Measurements from ENCODE around the gene ELANE.
A peak's percentile ranks its signal among the peaks of the same experiment; 100 is the strongest.

Gene ELANE

DNA sequence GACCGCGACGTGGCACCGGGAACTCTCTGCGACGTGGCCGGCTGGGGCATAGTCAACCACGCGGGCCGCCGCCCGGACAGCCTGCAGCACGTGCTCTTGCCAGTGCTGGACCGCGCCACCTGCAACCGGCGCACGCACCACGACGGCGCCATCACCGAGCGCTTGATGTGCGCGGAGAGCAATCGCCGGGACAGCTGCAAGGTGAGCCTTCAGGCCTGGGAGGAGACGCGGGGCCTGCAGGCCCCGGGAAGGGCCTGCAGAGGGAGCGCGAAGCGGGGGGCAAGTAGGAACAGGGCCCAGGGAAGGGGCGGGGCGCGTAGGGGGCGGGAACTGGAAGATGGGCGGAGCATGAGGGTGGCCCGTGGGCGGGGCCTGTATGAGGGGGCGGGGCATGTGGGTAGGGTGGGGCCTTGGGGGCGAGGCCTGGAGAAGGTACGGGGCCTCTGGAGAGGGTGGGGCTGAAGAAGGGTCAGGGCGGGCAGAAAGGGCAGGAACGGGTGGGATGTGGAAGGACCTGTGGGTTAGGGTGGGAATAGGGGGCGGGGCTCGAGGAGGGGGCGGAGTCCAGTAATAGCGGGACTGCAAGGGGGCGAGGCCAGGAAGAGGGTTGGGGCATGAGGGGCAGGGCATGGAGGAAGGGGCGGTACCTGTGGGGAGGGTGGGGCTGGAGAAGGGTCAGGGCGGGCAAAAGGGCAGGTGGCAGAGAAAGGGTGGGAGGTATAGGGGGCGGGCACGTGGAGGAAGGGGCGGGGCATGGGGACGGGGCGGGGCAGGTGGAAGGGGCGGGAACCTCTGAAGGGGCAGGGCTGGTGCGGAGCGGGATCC, 9.9 kb downstream of the ELANE start:
- Histone ChIP-seq H3K9me3 (no peaks in the 10 kb centered on the region), H3K27me3 (peaks cover 0 to 50% of the 10 kb centered on the region in 2 donors), H3K4me3 (no peak overlapping the region), H3K36me3 (peaks cover 0 to 2% (median 0%) of the 10 kb centered on the region in 3 donors), H3K4me1 (peaks cover 0 to 31% (median 18%) of the 10 kb centered on the region in 4 donors), H3K27ac (no peak overlapping the region)
- intact Hi-C loops (cut with DNase I; ENCODE audit: low total_unique reads): no loop called here
- TF ChIP-seq, protein P1, sequence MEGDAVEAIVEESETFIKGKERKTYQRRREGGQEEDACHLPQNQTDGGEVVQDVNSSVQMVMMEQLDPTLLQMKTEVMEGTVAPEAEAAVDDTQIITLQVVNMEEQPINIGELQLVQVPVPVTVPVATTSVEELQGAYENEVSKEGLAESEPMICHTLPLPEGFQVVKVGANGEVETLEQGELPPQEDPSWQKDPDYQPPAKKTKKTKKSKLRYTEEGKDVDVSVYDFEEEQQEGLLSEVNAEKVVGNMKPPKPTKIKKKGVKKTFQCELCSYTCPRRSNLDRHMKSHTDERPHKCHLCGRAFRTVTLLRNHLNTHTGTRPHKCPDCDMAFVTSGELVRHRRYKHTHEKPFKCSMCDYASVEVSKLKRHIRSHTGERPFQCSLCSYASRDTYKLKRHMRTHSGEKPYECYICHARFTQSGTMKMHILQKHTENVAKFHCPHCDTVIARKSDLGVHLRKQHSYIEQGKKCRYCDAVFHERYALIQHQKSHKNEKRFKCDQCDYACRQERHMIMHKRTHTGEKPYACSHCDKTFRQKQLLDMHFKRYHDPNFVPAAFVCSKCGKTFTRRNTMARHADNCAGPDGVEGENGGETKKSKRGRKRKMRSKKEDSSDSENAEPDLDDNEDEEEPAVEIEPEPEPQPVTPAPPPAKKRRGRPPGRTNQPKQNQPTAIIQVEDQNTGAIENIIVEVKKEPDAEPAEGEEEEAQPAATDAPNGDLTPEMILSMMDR (IDR thresholded peaks at IDR 0.05): no peak
- no peak for DNase-seq

DNA sequence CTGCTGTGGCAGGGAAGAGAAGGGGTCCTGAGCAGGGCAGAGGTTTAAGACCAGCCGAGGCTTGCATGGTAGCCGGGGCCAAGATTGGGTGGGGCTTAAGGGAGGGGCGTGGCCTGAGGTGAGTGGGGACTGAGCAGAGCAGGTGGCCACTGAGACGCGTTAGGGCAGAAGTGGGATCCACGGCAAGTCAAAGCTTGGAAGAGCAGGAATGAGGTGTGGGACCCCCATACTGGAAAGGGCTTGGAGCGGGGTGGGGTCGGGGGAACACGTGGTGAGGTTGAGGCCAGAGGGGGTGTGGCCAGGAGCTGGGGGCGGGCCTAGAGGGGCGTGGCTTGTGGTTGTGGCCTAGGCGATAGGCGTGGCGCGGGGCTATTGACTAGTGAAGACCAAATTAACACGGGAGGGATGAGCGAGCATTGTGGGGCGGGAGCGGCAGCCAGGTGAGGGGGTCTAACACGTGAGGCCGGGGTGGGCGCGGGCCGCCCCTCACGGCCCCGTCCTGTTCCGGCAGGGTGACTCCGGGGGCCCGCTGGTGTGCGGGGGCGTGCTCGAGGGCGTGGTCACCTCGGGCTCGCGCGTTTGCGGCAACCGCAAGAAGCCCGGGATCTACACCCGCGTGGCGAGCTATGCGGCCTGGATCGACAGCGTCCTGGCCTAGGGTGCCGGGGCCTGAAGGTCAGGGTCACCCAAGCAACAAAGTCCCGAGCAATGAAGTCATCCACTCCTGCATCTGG, 10.6 kb downstream of the ELANE start:
- H3K27me3 ChIP-seq: peaks cover 0 to 48% of the 10 kb centered on the region in 2 donors
- peak in 1 of 2 donors; percentile 80 for DNase-seq
- peaks cover under 1 to 10% (median 5%) of the 10 kb centered on the region in 3 donors for H3K36me3 ChIP-seq
- peaks cover 0 to 31% (median 18%) of the 10 kb centered on the region in 4 donors for H3K4me1 ChIP-seq
- H3K4me3 ChIP-seq: no peak overlapping the region
- H3K27ac ChIP-seq: no peak overlapping the region
- TF ChIP-seq, protein P1 (IDR thresholded peaks at IDR 0.05): no peak
- H3K9me3 ChIP-seq: no peaks in the 10 kb centered on the region
- intact Hi-C loops (cut with DNase I; ENCODE audit: low total_unique reads): no loop called here

DNA sequence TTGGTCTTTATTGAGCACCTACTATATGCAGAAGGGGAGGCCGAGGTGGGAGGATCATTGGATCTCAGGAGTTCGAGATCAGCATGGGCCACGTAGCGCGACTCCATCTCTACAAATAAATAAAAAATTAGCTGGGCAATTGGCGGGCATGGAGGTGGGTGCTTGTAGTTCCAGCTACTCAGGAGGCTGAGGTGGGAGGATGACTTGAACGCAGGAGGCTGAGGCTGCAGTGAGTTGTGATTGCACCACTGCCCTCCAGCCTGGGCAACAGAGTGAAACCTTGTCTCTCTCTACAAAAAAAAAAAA, 11.2 kb downstream of the ELANE start:
- Histone ChIP-seq H3K27ac (no peak overlapping the region), H3K4me1 (peaks cover 0 to 31% (median 18%) of the 10 kb centered on the region in 4 donors), H3K27me3 (peaks cover 0 to 46% of the 10 kb centered on the region in 2 donors), H3K36me3 (peaks cover 5 to 15% (median 10%) of the 10 kb centered on the region in 3 donors), H3K9me3 (no peaks in the 10 kb centered on the region), H3K4me3 (no peak overlapping the region)
- DNase-seq: no peak
- TF ChIP-seq, protein P1 (IDR thresholded peaks at IDR 0.05): no peak
- intact Hi-C loops (cut with DNase I; ENCODE audit: low total_unique reads): no loop called here

DNA sequence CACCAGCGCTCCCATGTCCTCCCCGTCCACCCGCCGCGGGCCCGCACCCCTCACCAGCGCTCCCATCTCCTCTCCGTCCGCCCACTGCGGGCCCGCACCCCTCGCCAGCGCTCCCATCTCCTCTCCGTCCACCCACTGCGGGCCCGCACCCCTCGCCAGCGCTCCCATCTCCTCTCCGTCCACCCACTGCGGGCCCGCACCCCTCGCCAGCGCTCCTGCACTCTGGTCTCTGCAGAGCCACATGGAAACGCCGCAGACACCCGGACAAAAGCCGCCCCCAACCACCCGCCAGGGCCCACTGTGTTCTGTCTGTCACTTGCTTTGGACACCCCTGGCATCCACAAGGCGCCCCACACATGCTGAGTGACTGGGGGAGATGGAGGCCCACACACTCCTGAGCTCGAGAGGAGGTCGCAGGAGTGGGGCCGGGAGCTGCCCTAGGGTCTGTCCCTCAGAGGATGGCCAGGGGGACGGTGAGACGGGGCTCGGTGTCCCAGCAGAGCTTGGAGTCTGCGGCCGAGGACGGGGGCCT, 14.7 kb downstream of the ELANE start:
- Histone ChIP-seq H3K36me3 (peaks cover 14 to 49% (median 33%) of the 10 kb centered on the region in 3 donors), H3K27ac (no peak overlapping the region), H3K27me3 (peaks cover 0 to 13% of the 10 kb centered on the region in 2 donors), H3K9me3 (no peaks in the 10 kb centered on the region), H3K4me1 (peaks cover 0 to 32% (median 16%) of the 10 kb centered on the region in 4 donors), H3K4me3 (no peak overlapping the region)
- no peak for DNase-seq
- TF ChIP-seq, protein P1 (IDR thresholded peaks at IDR 0.05): no peak
- intact Hi-C loops (cut with DNase I; ENCODE audit: low total_unique reads): no loop called here

DNA sequence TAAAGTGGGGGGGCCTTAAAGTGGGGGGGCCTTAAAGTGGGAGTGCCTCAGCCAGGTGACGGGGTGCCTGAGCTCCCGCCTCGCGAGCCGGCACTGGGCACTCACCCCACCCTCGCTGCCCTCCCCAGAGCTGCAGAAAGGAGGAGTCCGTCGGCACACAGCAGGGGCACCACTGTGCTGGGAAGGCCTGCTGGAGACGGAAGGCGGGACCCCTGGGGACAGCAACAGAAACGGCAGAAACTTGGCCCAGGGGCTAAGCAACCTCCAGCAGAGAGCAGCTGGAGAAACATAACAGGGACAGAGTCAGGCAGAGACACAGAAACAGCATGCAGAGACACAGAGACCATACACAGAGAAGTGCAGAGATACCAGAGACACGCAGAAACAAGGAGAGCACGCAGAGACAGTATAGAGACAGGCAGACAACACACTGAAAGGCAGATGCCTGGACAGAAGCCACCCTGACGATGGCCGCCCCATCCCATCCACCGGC, 15.2 kb downstream of the ELANE start:
- Histone ChIP-seq H3K4me1 (peaks cover 0 to 27% (median 16%) of the 10 kb centered on the region in 4 donors), H3K9me3 (no peaks in the 10 kb centered on the region), H3K27ac (no peak overlapping the region), H3K4me3 (no peak overlapping the region), H3K36me3 (peaks cover 14 to 54% (median 33%) of the 10 kb centered on the region in 3 donors), H3K27me3 (peaks cover 0 to 7% of the 10 kb centered on the region in 2 donors)
- intact Hi-C loops (cut with DNase I; ENCODE audit: low total_unique reads): no loop called here
- TF ChIP-seq, protein P1 (IDR thresholded peaks at IDR 0.05): no peak
- DNase-seq: no peak

Measured in tibial artery (tissue), 4 donors.